Pons (tissue), 1 donor: ENCODE data around the gene DNA2.
A peak's percentile ranks its signal among the peaks of the same experiment; 100 is the strongest.

Source experiments
- DNase-seq: peaks from one replicate; pipeline ENCODE4 v3.0.0-alpha.2; 2016; ENCODE audit warnings: low spot score

The DNA2 gene

GRCh38 chr10:68442971-68443370 lies 28.8 kb downstream of the DNA2 start:
- DNase-seq: no peak

DNA sequence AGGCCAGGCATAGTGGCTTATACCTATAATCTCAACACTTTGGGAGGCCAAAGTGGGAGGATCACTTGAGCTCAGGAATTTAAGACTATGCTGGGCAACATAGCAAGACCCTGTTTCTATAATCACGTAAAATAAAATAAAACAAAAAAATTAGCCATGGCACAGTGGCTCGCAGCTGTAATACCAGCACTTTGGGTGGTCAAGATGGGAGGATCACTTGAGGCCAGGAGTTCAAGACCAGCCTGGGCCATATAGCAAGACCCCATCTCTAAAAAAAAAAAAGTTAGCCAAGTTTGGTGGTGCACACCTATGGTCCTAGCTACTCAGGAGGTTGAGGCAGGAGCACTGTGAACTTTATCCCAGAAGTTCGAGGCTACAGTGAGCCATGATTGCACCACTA lies 30.9 kb downstream of the DNA2 start:
- DNase-seq: no peak

- no peak for DNase-seq
Observed at GRCh38 chr10:68435803-68436202, 36.0 kb downstream of the DNA2 start.

- no peak for DNase-seq
Observed at GRCh38 chr10:68434657-68435056, 37.1 kb downstream of the DNA2 start.

- DNase-seq: no peak
Observed at GRCh38 chr10:68428396-68429104, 43.2 kb downstream of the DNA2 start.

- no peak for DNase-seq
Observed at GRCh38 chr10:68424454-68425014, 47.2 kb downstream of the DNA2 start.

GRCh38 chr10:68423522-68423921 lies 48.3 kb downstream of the DNA2 start:
- no peak for DNase-seq

DNA sequence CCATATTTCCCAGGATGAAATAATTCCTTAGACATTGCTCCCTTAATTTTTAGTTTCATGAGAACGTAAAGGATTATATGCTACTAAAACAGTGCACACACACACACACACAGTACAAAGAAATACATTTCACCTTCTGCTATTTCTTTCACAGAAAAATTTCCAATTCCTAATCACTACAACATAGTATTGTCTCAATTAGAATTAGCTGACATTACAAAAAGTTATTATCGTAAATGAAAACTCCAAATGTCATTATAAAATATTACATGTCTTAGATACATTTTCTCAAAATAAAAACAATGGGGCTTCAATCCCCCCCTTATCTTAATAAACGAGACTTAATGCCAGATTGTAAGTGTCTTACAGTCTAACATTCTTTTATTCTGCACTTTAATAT lies 52.4 kb downstream of the DNA2 start:
- DNase-seq: no peak

DNA sequence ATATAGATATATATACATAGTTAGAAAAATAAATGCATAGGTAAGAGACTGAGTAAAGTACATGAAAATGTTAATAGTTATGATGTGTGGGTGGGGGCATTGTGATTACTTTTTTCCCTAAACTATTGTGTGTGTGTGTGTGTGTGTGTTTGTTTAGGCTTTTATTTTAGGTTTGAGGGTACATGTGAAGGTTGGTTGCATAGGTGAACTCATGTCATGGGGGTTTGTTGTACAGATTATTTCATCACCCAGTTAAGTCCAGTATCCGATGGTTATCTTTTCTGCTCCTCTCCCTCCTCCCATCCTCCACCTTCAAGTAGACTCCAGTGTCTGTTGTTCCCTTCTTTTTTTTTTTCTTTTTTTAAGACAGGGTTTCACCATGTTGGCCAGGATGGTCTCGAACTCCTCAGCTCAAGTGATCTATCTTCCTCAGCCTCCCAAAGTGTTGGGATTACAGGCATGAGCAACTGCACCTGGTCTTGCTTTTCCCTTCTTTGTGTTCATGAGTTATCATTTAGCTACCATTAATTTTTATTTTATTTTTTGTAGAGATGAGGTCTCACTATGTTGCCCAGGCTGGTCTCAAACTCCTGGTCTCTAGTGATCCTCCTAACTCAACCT lies 62.8 kb downstream of the DNA2 start:
- no peak for DNase-seq

GRCh38 chr10:68406815-68407548 lies 64.8 kb downstream of the DNA2 start, which contains the start of gene RUFY2:
TSS of gene RUFY2 (minus strand) at chr10:68407277. CDS start at chr10:68407189, 88 bp downstream.
- DNase-seq: peak; percentile 54

DNA sequence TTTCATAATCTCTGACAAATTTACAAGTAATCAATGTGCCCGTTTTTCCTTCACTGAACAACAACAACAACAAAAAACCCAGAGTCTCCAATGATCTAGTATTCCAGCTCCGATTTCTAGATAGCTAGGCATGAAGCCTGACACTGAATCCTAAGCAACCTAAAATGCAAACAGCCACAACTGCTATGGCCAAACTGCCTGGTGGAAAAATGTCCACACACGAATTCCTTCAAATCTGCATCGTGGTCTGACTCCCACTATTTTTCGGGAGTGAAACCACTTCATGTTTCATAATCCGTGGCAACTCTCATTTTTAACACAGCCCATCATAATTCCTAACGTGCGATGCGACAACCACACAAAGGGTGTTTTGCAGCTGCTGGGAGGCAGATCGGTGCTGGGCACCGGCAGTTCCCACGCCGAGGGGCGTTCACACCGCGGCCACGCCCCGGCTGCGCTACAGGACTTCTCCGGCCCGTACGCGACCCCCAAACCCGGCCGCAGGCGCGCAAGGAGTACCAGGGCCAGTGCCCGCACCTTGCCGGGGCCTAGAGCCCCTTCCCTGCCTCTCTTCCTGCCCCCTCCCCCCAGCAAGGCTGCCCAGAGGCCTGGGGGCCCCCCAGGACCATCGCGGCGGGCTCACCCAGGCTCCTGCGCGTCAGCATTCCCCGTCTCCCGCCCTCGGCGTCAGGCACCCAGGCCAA lies 65.5 kb downstream of the DNA2 start:
- peak; percentile 65 for DNase-seq

- no peak for DNase-seq
Observed at GRCh38 chr10:68403701-68404100, 68.1 kb downstream of the DNA2 start.

DNA sequence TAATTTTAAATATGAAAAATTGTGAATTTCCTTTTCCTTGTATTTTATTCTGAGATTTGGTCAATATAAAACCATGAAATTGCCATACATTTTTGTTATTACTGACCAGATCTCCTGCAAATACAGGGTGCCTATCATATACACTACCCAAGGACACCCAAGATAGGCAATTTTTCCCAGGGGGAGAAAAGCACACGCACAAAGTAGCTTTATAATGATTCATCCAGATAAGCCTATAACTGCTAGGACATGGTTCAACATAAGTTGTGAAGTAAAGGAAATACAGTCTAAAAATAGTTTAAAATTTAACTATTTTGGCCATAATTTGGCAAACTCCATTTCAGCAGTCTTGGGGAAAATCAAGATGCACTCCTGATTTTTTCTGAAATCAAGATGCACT lies 69.5 kb downstream of the DNA2 start:
- no peak for DNase-seq

GRCh38 chr10:68397005-68397404 lies 74.8 kb downstream of the DNA2 start:
- no peak for DNase-seq

GRCh38 chr10:68385740-68386139 lies 86.0 kb downstream of the DNA2 start:
- no peak for DNase-seq

DNA sequence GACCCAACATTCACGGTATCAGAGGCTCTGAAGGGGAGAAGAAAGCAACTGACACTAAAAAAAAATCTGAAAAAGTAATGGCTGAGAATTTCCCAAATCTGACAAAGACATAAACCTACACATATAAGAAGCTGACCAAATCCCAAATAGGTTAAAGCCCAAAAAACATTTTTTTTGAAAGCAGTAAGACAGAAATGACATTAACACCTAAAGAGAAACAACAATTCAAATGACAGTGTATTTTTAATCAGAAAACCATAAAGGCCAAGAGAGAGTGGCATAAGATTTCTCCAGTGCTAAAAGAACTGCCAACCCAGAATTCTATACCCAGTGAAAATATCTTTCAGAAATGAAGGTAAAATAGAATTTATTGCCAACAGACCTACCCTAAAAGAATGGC lies 100.2 kb downstream of the DNA2 start:
- DNase-seq: no peak

- DNase-seq: no peak
Observed at GRCh38 chr10:68367121-68367520, 104.7 kb downstream of the DNA2 start.

- no peak for DNase-seq
Observed at GRCh38 chr10:68366600-68366999, 105.2 kb downstream of the DNA2 start.

- DNase-seq: no peak
Observed at GRCh38 chr10:68365611-68366010, 106.2 kb downstream of the DNA2 start.

GRCh38 chr10:68364101-68364886 lies 107.5 kb downstream of the DNA2 start:
- no peak for DNase-seq
